Measurements from ENCODE around the gene RABGAP1.

DNA sequence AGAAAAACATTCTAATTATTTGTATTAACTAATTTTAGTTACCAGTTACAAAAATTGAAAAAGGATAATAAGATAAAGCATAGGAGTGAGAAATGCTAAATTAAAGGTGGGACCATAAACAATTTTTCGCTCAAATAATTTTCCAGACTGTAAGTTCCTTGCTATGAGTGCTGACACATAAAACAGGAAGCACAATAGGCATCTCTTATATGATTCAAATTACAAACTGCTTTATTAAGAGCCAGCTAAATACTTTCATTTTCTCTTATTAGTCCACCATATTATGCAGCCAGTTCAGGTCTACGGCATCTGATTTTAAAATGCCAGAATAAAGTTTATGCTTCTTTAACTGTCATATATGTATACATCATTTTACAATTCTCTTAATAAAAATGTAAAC is 40.0 kb upstream of the RABGAP1 start:
- TF ChIP-seq, protein P1, sequence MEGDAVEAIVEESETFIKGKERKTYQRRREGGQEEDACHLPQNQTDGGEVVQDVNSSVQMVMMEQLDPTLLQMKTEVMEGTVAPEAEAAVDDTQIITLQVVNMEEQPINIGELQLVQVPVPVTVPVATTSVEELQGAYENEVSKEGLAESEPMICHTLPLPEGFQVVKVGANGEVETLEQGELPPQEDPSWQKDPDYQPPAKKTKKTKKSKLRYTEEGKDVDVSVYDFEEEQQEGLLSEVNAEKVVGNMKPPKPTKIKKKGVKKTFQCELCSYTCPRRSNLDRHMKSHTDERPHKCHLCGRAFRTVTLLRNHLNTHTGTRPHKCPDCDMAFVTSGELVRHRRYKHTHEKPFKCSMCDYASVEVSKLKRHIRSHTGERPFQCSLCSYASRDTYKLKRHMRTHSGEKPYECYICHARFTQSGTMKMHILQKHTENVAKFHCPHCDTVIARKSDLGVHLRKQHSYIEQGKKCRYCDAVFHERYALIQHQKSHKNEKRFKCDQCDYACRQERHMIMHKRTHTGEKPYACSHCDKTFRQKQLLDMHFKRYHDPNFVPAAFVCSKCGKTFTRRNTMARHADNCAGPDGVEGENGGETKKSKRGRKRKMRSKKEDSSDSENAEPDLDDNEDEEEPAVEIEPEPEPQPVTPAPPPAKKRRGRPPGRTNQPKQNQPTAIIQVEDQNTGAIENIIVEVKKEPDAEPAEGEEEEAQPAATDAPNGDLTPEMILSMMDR (IDR thresholded peaks at IDR 0.05) = no peak
- TF ChIP-seq POLR2AphosphoS5 (IDR thresholded peaks at IDR 0.05; ENCODE audit: insufficient read depth in 1 of 2, low read depth in 1 of 2) (no peak), POLR2A (IDR thresholded peaks at IDR 0.05) (no peak)

Data from vagina (tissue), 2 donors.